NCI-H2196 treated with DMSO at 0.1 percent for 48 hours (cell line): Measurements from ENCODE around the gene WDR54.

Experiments used
- DNase-seq: peaks from one replicate; lab custom pipeline; 2025; ENCODE audit not compliant: unreplicated experiment; lab: John Stamatoyannopoulos, UW

Gene WDR54, protein sequence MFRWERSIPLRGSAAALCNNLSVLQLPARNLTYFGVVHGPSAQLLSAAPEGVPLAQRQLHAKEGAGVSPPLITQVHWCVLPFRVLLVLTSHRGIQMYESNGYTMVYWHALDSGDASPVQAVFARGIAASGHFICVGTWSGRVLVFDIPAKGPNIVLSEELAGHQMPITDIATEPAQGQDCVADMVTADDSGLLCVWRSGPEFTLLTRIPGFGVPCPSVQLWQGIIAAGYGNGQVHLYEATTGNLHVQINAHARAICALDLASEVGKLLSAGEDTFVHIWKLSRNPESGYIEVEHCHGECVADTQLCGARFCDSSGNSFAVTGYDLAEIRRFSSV

DNA sequence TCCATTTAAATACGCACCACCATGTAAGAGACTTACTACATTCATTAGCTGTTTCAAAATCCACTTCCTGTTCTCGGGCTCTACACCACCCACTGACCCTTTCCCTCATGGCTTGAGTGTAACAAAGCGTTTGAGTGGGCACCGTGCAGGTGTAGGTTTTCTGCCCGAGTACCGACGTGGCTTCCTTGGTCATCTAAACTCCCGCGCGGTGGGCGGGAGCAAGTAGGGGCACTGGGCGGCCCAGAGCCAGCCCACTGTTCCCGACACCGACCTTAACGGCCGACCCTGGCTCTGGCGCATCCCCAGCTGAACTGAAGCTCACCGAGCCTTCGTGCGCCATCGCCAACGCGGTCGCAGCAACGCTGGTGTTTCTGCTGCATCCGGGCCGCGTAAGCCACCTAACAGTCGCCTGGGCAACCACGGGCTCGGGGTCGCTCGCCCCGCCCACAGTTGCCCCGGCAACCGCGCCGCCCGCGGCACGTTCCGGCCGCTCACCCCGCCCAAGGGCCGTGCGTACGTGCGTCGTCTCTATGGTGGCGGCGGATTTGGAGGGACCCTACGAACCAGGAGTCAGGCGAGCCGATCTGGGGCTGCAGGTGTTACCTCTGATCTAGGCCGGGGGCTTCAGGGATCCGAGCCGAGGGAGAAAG lies at the start of gene WDR54, which contains the start of gene C2orf81:
Gene WDR54 (plus strand): TSS at position 510 of the 650 bp plus-strand sequence. CDS start 424 bp downstream, outside the sequence.
Gene C2orf81 (minus strand): TSS at position 399 of the 650 bp plus-strand sequence. CDS start 59 bp downstream, at position 340.
- peak; percentile 65 for DNase-seq

DNA sequence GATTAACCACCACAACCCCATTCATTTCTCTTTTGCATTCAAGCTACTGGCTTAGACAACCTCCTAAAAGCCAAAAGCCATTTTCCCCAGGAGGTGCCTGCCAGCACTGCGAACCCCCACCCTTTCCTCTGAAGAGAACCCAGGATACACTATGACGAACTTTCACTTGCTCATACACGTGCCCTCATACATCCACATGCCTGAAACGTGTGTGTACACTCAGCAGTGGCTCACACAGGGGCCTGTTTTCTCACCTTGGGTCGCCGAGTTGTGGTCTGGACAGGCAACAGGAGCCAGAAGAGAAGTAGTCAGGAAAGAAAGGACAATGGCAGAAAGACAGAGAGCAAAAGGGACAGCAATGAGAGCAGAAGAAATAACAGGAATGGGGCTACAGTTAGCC lies 48.9 kb upstream of the WDR54 start:
- DNase-seq = no peak

DNA sequence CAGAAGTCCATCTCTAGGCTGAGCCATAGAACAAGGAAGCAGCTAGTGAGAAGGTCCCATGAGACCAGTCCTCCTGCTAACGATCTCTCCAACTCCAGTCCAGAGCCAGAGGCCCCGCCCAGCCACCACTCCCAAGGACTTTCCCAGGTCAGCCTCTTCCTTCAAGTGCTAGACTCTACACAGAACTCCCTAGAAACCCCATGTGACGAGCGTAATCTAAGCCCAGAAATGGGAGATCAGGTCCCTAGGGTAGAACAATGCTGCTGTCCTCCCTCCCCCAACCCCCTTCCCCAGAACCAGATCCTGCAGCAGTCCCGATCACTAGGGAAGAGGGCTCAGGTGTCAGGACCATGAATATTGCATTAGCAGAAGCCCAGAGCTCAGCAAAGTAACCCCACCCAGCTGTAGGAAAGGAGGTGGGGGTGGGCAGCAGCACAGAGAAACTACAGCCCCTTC lies 48.3 kb upstream of the WDR54 start:
- DNase-seq = no peak

DNA sequence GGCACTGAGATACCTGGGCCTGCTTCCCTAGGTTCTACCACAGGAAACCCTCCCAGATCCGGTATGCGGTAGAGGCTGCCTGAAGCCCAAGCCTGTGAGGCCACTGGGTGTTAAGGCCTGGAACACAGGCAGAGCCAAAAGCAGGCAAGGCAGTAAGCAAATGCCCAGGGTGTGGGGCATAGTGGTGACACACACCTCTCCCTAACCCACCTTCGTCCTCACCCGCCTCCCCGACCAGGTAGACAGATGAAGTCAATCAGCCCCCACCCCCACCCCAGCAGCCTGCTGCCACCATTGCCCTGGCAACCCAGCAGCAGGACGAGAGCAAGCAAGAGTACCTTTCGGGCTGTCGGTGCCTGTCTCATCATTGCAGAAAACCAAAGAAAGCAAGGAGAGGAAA lies 47.5 kb upstream of the WDR54 start:
- no peak for DNase-seq

DNA sequence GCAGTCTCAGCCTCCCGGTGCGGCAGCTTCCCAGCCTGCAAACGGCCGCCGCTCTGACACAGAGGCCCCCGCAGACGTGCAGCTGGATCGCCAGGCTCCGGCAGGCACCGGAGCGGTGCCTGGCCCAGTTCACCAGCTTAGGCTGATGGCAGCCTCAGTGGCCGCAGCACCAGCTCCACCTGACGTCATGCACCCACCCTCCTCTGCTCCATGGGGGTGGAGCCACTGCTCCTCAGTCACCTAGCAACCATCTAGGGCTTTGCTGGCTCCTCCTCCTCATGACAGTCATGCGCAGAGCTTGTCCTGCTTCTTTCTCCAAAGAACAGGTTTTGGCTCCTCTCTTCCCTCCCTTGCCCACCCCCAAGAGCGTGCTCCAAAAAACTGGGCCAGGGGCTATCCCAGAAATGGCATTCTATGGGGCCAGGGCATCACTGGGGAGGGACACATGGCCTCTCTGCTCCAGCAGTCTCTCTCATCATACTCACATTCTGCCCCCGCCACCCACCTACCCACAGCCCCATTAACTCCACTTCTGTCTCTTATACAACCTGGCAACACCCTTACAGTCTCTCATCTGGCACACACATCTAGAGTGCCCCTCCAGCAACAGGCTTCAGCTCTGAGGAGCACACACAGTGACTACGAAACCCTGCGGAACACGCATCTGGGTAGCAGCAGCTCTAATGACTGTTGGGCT lies 46.9 kb upstream of the WDR54 start:
- DNase-seq = peak; percentile 14

DNA sequence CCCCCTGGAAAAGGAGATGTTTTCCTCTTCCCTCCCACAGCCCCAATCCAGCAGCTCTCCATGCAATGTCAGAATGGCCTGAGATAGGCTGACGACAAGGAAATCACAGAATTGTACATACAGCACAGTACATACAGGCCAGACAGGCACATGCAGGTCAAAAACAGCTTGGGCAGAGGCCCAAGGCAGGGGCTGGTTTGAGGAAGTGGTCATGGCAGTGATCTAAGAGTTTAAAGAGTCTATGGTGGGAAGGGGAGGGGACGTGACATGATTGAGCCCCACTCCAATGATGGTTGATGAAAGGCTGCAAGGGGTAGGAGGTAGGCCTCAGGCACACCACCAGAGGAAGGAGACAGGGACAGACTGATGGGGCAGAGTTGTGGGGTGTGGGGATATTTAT lies 45.7 kb upstream of the WDR54 start:
- no peak for DNase-seq

DNA sequence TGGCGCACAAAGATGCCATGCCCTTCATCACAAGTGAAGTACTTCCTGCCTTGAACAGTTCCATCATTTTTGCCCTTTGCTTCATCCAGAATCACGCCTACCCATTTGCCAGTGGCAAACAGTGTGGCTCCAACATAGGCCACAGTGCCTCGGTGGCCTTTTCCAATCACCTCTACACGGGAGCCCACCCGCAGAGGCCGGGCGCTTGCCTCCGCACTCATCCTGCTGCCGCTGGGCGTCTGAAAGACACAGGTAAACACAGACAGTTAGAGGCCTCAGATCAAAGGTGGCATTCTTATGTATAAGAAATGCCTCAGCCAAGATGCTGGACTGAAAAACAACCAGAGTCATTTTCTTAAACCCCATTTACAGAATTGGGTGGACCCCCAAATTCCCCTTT lies 43.5 kb upstream of the WDR54 start:
- DNase-seq = no peak

DNA sequence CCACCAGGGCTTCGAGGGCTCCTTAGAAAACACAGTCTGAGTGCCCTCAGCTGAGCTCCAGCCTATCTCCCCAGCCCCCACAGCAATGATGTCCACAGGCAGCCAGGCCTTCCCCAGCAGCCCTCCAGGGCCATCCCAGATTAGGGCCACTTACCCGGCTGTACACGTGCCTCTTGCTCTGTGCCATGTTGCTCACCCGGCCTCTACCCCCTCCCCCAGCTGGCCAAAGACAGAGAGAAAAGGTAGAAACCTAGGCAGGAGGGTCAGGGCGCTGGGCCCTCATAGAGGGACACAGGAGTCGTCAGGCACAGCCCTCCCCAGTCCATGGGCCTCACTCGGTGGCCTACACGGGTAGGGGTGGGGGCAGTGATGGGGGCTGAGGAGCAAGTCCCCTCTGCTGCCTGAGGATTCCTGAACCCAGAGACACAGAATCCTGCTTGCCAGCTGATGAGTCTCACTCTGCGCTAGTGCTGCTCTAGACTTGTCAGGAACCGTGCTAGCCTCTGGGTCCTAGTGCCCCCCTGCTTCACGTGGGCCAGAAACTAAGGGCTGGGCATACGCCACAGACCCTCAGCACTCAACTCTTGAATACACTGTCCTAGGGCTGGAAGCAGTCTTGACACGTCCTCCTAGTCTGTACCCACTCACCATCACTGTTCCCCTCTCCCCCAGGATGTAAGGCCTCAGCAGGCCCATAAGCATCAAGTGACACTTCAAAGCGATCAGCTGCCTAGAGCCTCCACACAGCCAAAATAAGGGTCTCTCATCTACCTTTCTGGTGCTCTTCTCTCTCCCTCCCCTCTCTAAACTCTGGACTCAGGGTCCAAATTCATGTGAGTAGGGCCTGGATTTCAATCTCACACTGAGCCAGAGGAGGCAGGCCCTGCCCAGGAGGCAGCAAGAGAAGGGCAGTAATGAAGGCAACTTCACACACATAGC lies 41.4 kb upstream of the WDR54 start, which contains the start of gene DCTN1:
Gene DCTN1 (minus strand): TSS at position 461 of the 939 bp plus-strand sequence. CDS start 274 bp downstream, at position 187.
- no peak for DNase-seq

DNA sequence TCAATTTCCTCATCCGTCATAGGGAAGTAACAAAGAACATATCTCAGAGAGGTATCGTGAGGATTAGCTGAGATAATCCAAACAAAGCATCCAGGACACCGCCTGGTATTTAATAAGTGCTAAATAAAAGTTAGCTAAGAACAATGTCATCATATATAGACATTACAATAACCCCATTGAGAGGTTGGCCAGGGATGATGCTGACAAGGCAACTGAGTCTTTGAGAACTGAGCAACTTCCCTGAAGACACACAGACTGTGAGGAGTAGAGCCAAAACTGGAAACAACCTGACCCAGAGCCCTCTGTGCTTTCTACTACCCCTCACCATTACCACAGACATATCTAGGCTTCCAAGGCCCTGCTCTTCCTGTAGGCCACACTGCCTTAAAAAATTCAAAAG lies 39.8 kb upstream of the WDR54 start:
- no peak for DNase-seq

DNA sequence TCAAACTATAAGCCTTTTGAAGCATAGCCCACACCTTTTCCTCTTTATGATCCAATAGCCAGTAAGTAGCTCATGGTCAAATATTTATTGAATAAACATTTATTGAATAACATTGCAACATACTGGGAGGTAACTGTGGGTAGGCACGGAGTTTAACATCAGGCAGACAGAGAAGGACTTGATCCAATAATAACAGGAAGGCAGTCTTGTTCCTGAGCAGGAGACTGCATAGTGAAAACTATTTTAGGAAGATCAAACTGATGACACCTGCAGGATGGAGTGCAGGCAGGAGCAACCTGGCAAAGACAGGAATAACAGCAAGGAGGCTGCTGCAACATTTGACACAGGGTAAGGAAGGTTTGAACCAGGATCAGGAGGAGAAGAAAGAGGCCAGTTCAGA lies 38.3 kb upstream of the WDR54 start:
- no peak for DNase-seq

DNA sequence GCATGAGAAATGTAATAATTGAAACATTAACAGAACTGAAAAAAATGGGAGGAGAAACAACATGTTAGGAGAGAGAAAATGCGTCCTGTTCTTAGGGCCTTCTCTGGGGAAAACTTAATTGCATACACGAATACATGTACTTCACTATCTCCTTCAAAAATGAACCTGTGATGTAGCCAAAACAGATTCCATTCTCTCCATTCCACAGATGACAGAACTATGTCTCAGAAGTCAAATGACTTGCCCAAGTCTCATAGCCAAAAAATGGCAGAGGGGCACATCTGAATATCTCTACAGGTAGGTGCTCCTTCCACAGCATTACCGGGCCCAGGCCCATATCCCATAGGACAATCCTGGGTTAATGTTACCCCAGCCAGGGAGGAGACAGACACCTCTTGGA lies 37.5 kb upstream of the WDR54 start:
- no peak for DNase-seq

DNA sequence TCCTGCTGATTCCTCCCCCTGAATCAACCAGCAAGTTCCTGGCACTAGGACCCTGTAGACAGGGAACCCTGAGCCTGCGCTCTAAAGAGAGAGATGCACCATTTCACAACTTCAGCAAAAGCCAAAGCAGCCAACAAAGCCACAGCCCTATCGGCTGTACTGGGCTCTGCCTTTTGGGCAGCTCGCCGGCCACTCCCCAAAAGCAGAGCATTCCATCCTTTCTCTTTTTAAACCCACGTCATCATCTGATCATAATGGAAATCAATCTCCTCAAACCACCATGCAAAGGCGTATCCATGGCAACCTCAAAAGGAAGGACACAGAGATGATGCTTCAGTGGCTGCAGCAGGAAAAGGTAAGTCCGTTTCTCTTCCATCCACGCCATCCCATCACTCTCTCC lies 36.1 kb upstream of the WDR54 start:
- DNase-seq = no peak

DNA sequence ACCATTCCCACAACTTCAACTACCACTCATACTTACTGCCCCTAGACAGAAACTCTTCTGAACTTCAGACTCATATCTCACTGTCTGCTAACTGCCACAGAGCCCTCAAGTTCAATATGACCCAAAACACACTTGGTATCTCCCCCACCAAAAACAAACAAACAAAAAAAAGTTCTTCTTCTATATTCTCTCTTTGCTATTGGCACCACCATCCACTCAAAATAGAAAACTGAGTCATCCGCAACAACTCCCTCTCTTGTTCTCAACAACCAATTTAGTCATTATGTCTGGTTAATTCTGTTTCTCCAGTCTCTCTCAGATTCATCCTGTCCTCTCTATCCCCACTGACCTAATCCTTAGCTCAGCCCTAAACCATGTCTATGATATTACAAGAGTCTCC lies 34.2 kb upstream of the WDR54 start:
- DNase-seq = no peak

DNA sequence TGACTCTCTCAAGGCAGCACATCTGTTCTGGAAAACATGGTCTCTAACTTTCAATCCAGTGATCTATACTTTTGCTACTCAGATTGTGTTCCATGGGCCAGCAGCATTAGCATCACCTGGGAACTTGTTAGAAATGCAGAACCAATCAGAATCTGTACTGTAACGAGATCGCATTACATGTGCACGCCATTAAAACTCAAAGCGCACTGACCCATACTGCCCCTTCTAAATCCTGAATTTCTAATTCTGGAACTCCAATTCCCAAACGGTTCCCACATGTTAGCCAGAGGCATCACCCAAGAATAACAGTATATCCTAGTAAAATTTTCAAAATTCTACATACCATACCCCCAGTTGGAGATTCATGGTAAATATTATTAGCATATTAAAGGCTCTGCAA lies 30.9 kb upstream of the WDR54 start:
- DNase-seq = no peak

DNA sequence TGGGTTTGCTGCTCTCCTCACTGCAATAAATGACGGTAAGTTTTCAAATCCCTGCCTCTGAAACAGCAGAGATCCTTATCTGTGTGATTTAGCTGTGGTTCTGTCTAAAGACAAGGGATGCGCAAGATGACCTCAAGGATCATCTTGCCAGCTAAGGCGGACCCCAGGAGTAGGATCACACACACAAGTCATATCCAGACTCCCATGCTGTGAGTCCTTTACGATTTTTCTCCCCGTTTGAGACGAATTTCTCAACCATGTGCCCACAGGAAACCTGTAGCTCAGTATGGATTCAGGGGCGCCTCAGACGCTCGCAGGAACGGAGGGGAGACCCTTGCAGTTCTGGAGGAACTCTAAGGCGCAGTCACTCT lies 30.3 kb upstream of the WDR54 start:
- DNase-seq = no peak

DNA sequence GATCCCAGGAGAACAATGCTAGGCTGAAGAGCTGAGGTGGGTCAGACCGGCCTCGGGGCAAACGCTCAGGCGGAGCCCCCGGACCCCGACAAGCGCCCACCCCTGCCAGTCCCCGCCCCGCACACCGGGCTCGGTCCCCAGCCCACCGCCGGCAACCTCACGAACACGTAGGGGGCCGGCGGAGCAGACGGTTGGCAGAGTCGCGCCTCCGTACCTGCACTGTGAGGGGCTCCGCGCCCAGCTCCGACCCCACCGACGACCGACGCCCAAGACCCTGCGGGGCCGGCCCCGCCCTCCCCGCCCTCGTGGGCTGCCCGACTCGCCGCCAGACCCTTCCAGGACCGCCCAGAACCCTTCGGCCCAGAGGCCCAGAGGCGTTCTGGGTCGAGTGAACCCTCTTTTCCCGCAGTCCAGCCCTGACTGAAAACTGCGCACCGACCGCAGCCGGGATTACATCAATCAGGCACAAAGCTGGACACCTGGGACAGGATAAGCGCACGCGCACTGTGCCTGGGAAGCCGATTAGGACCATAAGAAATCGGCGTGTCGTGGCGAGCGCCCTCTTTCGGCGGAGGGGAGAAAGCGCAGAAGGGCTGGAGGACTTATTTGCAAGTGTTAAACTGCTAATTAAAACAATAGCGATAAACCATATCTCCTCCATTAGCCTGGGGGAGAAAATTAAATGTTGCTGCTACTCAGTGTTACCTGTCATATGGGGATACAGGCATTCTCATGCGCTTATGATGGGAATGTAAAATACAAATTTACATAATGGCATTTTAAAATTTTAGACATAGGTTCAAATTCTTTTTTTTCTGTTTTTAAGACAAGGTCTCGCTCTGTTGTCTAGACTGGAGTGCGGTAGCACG lies 29.7 kb upstream of the WDR54 start:
- DNase-seq = peak; percentile 35

DNA sequence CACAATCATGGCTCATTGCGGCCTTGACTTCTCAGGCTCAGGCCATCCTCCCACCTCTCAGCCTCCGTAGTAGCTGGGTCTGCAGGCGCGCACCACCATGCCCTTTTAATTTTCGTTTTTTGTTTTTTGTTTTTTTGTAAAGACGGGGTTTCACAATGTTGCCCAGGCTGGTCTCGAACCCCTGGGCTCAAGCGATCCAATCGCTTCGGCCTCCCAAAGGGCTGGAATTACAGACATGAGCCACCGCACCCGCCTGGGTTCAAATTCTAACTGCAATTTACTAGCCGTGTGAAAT lies 29.1 kb upstream of the WDR54 start:
- no peak for DNase-seq

DNA sequence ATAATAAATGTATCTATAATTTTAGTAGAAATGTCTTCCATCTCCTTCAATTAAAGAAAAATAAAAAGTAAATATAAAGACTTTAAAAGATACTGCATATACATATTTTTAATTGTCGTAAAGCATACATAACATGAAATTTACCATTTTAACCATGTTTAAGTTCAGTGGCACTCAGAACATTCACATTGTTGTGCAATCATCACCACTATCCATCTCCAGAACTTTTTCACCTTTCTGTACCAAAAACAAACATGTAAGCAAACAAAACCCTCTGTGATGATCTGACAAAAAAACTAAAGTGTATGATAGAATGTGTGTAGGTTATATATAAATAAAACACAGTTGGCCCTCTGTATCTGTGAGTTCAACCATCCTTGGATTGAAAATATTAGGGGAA lies 28.0 kb upstream of the WDR54 start:
- DNase-seq = no peak

DNA sequence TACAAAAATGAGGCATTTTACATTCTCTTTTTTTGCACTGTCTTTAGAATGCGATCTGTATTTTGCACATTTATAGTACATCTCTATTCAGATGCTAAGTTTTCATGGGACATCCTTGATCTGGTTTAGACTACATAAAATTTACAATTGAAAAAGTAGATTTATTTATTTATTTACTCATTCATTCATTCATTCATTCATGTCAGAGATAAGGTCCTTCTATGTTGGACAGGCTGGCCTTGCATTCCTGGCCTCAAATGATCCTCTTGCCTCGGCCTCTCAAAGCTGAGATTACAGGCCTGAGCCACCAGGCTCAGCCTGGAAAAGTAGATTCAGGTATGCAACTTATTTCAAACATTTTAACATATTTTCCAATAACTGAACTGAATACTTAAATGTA lies 25.4 kb upstream of the WDR54 start:
- DNase-seq = no peak

DNA sequence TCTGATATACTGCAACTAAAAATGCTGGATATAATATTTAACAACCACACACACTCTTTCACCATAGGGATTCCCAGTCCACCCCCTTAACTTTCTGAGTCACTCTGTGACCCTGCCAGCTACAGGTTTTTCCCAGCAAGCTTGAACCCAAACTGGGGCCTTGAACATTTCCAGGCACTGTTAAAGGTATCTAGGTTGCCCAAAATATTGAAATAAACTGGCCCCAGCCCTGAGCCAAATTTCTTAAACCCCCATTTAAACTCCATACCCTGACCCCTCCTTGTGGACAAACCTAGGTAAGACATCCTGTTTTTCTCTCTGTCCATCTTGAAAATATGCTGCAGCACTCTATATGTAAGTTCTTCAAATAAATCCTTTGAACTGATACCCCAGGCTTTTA lies 21.7 kb upstream of the WDR54 start:
- DNase-seq = no peak
